Measurements from ENCODE around the gene SS18.

Gene SS18

DNA sequence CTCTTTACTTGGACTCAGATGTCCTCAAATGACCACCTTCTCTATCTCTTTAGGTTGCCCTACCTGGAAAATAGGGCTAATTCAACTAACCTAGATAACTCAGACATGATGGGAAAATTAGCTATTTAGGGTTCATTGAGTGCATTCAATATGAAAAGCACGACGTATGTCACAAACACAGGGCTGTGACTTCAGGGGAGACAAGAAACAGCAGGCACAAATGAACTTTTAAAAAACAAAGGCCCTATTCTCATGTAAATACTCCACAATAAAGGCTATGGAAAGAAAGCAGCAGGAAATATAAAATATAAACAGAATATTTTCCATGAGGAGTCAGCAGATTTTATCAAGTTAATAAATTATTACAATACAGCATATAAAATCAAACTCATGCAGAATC lies 97.8 kb downstream of the SS18 start:
- DNase-seq: no peak

DNA sequence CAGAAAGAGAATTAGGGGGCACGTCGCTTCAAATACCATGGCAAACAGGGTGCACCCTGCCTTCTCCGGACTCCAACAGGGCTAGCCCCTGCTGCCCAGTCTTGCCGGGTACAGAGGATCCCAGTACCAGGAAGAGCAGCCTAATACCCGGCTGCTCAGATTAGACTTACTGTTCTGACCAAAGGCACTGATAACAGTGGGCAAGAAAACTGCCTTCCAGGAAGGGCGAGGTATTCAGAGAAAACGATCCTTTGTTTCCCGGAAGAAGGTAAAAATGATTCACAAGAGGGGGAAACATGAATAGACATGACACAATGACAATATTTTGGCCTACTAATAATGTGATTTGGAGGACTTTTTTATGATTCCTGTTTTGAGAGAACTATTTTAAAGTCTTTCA lies 99.9 kb downstream of the SS18 start:
- no peak for DNase-seq

DNA sequence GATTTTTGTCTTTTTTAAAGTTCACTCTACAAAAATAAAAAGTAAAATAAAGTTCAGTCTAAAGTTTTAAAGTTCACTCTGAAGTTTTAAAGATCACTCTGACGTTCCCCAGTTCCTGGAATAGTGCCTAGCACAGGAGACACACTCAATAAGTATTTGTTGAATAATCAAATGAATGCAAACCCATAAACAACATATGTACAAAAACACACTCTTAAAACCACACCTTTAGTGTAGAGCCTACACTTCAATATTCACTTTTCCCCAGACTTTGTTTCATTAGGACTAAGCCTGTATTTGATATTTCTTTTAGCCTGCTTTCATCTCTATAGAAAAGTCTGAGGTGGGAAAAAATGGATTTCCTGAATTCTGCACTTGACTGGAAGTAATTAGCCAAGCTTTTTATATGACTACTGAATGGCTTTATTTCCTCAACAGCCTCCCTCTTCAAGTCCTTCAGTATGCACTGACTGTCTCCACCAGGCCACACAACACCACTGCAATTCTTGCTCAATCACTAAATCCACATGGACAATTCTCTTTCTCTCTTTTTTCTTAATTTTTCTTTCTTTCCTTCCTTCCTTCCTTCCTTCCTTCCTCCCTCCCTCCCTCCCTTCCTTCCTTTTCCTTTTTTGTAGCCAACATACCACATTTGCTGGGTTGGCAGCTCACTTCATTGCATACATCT lies 104.6 kb downstream of the SS18 start:
- no peak for DNase-seq

DNA sequence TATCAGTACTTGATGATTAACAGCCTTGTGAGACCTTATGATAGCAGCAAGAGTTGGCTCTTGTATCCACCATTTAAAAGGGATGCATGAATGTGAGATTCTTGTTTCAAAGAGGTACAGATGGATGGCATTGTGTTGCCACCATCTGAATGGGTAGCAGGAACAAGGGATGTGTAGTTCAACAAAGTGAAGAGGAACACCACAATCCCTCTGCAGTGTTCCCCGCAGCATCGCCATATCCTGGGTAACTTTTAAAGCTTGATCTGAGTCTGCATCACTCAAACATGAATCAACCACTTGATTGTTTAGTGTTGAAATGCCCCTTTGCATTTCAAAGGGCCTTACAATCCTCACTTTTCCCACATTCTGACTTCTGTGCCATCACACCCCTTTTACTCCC lies 106.7 kb downstream of the SS18 start:
- no peak for DNase-seq

DNA sequence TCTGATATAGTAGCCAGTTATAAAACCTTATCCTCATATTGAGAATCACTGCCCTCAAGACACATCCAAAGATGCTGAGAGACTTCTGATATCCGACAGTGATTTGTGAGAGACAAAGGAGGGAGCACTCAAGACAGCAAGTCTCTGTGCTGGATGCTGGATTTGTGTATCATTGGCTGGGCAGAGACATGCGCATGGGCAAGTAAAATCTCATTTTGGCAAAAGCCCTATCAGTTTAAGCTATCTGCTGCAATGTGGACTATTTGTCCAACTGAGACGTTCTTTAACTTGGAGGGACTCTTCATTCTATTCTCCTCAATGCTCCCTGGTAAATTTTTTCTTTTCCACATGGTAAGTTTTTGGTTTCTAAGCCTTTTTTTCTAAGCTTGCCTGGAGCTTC lies 107.5 kb downstream of the SS18 start:
- DNase-seq: no peak

DNA sequence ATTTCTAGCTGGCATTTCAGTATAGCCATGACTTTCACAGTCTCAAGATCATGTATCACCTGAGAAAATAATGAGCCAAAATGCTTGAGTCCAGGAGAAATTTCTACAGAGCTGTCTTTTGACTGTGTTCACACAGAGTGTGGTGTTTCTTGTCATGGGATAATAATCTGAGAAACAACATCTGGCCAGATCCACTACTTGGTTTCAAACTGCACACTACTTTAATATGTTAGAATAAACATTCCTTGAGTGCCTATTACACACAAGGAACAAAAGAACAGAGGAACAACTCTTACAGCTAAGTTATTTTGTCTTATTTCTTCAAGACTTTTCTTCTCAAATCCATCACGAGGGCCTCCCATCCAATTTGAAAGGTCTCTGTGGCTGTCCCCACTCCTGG lies 108.3 kb downstream of the SS18 start:
- DNase-seq: no peak

DNA sequence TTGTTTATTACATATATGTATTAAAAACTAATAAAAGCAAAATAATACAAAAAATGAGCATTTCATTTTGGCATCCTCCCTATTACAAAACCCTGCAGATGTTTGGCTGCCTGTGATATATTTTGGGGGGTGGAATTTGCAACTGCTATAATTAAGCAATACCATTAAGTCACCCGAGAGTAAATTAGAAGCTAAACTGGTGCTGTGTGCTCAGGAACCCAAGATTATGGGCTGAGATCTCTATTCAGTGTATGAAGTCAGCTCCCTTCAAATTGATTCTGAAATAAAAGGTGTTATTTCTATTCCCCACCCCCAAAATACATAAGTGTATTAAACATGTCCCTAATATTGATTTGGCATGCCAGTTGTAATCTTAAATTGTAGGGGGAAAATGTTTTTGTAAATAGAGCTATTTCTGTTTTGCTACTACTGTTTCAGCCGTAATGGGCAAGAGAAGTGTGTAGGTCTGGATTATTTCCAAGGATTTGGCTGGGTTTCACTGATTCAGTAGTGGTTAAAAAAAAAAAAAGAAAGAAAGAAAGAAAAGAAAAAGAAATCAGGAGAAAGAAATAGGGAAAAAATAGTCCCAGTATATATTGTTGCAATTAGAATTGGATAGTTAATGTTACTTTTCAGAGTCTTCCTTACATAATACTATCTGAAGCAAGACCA lies 110.9 kb downstream of the SS18 start:
- no peak for DNase-seq

DNA sequence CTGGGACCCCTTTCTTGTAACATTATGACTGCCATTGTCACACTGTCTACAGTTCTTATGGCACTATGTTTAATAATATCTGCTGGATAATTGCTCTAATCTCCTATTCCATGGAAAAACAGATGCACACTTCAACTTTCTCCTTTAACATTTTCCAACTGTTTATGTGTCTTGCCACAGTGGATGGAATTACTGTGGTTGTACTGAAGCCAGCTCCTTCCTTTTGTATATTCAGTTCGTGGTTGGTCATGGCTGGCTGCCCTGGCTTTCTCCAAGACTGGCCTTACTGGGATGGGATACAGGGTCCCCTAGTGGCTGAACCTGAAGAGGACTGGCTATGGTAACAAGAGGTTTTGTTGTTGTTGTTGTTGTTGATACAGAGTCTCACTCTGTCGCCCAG lies 113.9 kb downstream of the SS18 start:
- no peak for DNase-seq

DNA sequence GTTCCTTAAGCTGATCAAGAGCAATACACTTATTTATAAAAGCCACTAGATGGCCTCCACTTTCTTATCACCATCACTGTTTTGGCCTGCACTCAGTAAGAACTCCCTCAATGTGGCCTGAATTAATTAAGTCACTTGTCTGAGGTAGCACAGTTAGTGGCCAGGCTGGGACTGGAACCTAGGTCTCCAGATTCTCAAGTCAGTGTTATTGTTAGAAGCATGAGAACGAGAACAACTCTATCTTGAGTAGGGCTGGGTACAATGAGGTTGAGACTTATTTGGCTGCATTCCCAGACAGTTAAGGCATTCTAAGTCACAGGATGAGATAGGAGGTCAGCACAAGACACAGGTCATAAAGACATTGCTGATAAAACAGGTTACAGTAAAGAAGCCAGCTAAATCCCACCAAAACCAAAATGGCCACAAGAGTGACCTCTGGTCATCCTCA lies 115.8 kb downstream of the SS18 start:
- DNase-seq: no peak
